GM10266 (cell line): ENCODE data around the gene DEAF1.

ENCODE experiments used
- DNase-seq: peaks from one replicate; pipeline ENCODE4 v3.0.0; 2012; ENCODE audit errors: extremely low spot score
- CTCF ChIP-seq: IDR thresholded peaks from 2 replicates; pipeline ENCODE4 v1.5.1; 2012; ENCODE audit warnings: mild to moderate bottlenecking, low read depth; ENCODE audit not compliant: control insufficient read depth, insufficient read depth; ENCODE audit errors: missing control alignments

DEAF1 gene

GRCh38 chr11:703506-703905 is 8.5 kb upstream of the DEAF1 start:
- DNase-seq, result no peak
- TF ChIP-seq CTCF, result no peak

- no peak for TF ChIP-seq CTCF
- no peak for DNase-seq
These were observed 7.7 kb upstream of the DEAF1 start for GRCh38 chr11:702462-703461.

GRCh38 chr11:701741-702461 is 6.9 kb upstream of the DEAF1 start:
- TF ChIP-seq CTCF, result no peak
- no peak for DNase-seq

GRCh38 chr11:699753-700152 is 4.7 kb upstream of the DEAF1 start:
- TF ChIP-seq CTCF, result no peak
- DNase-seq, result no peak

GRCh38 chr11:699116-699508 is 4.1 kb upstream of the DEAF1 start:
- no peak for TF ChIP-seq CTCF
- no peak for DNase-seq

GRCh38 chr11:698493-699115 is 3.6 kb upstream of the DEAF1 start:
- TF ChIP-seq CTCF, result no peak

More at GRCh38 chr11:698493-699115, 3.6 kb upstream of the DEAF1 start:
- no peak for DNase-seq
